ENCODE measurements around the gene APOH.

APOH gene

GRCh38 chr17:66227212-66228045, 1.8 kb downstream of the APOH start:
- DNase-seq (ENCODE audit: low read depth): no peak
- no peak for TF ChIP-seq CTCF (IDR thresholded peaks at IDR 0.05; ENCODE audit: insufficient read depth, low read depth, low read length, missing control alignments)
- no peak overlapping the region for H3K4me3 ChIP-seq (ENCODE audit: low read length)

GRCh38 chr17:66222798-66223350, 6.3 kb downstream of the APOH start:
- no peak overlapping the region for H3K4me3 ChIP-seq (ENCODE audit: low read length)
- DNase-seq (ENCODE audit: low read depth): no peak
- TF ChIP-seq CTCF (IDR thresholded peaks at IDR 0.05; ENCODE audit: insufficient read depth, low read depth, low read length, missing control alignments): no peak

GRCh38 chr17:66221755-66222530, 7.3 kb downstream of the APOH start:
- DNase-seq (ENCODE audit: low read depth): no peak
- H3K4me3 ChIP-seq (ENCODE audit: low read length): no peak overlapping the region
- TF ChIP-seq CTCF (IDR thresholded peaks at IDR 0.05; ENCODE audit: insufficient read depth, low read depth, low read length, missing control alignments): no peak

- DNase-seq (ENCODE audit: low read depth): no peak
- H3K4me3 ChIP-seq (ENCODE audit: low read length): no peak overlapping the region
- no peak for TF ChIP-seq CTCF (IDR thresholded peaks at IDR 0.05; ENCODE audit: insufficient read depth, low read depth, low read length, missing control alignments)
These were observed 7.9 kb downstream of the APOH start for GRCh38 chr17:66221343-66221742.

- TF ChIP-seq CTCF (IDR thresholded peaks at IDR 0.05; ENCODE audit: insufficient read depth, low read depth, low read length, missing control alignments): no peak
- no peak overlapping the region for H3K4me3 ChIP-seq (ENCODE audit: low read length)
- no peak for DNase-seq (ENCODE audit: low read depth)
These were observed 9.0 kb downstream of the APOH start for GRCh38 chr17:66220079-66220835.

- no peak for DNase-seq (ENCODE audit: low read depth)
- no peak for TF ChIP-seq CTCF (IDR thresholded peaks at IDR 0.05; ENCODE audit: insufficient read depth, low read depth, low read length, missing control alignments)
- H3K4me3 ChIP-seq (ENCODE audit: low read length): no peak overlapping the region
These were observed 13.7 kb downstream of the APOH start for GRCh38 chr17:66215529-66215911.

Data from epithelial cell of esophagus (primary cell).